ENCODE data around the gene PTPRT.

Gene PTPRT

DNA sequence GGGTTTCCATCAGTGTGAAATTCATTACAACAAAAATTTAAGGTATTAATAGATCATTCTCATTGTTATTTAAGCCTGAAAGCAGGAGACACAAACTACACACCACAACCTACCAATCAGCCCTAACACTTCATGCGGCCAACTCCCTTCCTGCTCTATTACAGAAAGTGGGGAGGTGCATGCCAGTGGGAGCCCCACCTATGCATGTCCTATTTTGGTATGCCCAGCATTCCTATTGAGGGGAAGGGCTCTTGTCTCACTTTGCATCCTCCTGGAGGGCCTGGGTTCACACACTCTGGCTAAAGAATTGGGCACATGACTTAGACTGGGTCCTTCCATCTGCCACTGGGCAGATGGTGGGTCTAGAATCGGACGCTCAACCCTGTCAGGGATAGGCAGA is 450.0 kb downstream of the PTPRT start:
- no peak overlapping the region for H3K4me3 ChIP-seq (ENCODE audit: low read depth, low read length)
- TF ChIP-seq MAX (IDR thresholded peaks at IDR 0.05; ENCODE audit: low read depth, low read length): no peak
- no peak for TF ChIP-seq POLR2A (IDR thresholded peaks at IDR 0.05; ENCODE audit: extremely low read depth, insufficient read length)
- TF ChIP-seq, protein P1, sequence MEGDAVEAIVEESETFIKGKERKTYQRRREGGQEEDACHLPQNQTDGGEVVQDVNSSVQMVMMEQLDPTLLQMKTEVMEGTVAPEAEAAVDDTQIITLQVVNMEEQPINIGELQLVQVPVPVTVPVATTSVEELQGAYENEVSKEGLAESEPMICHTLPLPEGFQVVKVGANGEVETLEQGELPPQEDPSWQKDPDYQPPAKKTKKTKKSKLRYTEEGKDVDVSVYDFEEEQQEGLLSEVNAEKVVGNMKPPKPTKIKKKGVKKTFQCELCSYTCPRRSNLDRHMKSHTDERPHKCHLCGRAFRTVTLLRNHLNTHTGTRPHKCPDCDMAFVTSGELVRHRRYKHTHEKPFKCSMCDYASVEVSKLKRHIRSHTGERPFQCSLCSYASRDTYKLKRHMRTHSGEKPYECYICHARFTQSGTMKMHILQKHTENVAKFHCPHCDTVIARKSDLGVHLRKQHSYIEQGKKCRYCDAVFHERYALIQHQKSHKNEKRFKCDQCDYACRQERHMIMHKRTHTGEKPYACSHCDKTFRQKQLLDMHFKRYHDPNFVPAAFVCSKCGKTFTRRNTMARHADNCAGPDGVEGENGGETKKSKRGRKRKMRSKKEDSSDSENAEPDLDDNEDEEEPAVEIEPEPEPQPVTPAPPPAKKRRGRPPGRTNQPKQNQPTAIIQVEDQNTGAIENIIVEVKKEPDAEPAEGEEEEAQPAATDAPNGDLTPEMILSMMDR (IDR thresholded peaks at IDR 0.05; ENCODE audit: low read depth, low read length): no peak
- no peak for DNase-seq (ENCODE audit: low read depth)

DNA sequence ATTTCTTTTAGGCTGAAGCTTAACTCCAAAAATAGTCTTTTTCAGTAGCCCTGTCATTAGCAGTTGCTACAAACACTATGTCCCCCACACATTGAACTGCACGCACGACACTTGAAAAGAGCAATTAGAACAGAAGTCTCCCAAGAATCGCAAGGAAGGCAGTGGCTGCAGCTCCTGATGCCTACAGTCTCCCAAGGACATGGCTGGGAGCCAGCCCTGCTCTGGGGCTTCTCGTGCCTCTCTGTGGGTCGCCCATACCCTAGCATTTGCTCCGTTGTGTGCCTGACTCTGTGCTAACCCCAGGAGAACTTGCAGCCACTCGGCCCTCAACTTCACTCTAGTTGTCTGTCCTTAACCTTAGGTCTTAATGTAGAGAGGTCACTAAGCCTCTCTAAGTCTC is 454.2 kb downstream of the PTPRT start:
- no peak for DNase-seq (ENCODE audit: low read depth)
- no peak overlapping the region for H3K4me3 ChIP-seq (ENCODE audit: low read depth, low read length)
- no peak for TF ChIP-seq MYC (IDR thresholded peaks at IDR 0.05; ENCODE audit: low read depth, low read length)
- no peak for TF ChIP-seq MAX (IDR thresholded peaks at IDR 0.05; ENCODE audit: low read depth, low read length)
- no peak for TF ChIP-seq POLR2A (IDR thresholded peaks at IDR 0.05; ENCODE audit: extremely low read depth, insufficient read length)
- TF ChIP-seq, protein P1 (IDR thresholded peaks at IDR 0.05; ENCODE audit: low read depth, low read length): no peak

DNA sequence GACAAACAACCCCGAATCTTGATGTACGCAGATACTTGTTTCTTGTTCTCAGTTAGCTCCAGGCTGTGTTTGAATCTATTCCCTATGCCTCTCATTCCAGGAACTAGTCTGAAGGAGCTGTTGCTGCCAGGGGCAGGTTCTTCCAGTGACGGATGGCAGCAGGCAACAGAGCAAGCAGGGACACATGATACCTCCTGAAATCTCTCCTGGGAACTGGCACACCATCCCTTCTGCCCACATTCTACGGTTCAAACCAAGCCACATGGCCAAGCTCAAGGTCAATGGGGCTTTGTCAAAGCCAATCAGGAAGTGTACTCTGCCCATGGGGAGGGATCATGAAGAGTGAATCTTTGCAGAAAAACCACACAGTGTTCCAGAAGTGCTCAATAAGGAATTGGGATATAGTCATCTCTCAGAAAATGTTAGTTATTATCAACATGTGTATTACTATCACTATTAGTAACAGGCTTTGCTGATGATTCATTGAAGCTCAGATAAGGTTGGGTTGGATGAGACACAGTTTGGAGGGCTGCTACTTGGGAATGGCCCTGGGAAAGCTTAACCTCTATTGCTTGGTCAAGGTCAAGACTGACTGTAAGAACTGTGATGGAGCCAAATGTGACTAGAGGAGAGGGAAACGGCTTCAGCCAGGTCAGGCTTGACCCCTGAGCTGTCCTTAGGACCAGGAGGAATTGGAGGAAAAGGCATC is 454.9 kb downstream of the PTPRT start:
- H3K4me3 ChIP-seq (ENCODE audit: low read depth, low read length): no peak overlapping the region
- DNase-seq (ENCODE audit: low read depth): no peak
- no peak for TF ChIP-seq MYC (IDR thresholded peaks at IDR 0.05; ENCODE audit: low read depth, low read length)
- TF ChIP-seq, protein P1 (IDR thresholded peaks at IDR 0.05; ENCODE audit: low read depth, low read length): no peak
- TF ChIP-seq POLR2A (IDR thresholded peaks at IDR 0.05; ENCODE audit: extremely low read depth, insufficient read length): no peak

DNA sequence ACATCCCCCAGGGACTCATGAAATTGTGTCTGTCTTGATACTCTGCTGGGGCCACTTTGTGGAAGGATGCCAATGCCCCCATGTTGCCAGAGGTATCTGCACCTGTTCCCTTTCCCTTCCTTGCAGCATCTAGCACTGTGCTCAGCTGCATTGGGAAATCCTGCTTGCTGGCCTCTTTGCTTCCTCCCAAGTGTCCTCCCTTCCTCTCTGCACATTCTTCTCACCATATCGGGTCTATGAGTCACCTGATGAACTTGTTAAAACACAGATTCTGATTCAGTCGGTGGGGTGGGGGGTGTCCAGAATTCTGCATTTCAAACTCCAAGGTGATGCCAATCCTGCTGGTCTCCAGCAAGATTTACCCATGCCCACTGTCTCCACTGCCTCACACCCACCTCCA is 467.8 kb downstream of the PTPRT start:
- peak; percentile 13 for DNase-seq (ENCODE audit: low read depth)

GRCh38 chr20:42714298-42715141 is 475.2 kb downstream of the PTPRT start:
- DNase-seq (ENCODE audit: low read depth): no peak
- H3K4me3 ChIP-seq (ENCODE audit: low read depth, low read length): no peak overlapping the region
- TF ChIP-seq, protein P1 (IDR thresholded peaks at IDR 0.05; ENCODE audit: low read depth, low read length): no peak
- TF ChIP-seq MYC (IDR thresholded peaks at IDR 0.05; ENCODE audit: low read depth, low read length) (no peak), MAX (IDR thresholded peaks at IDR 0.05; ENCODE audit: low read depth, low read length) (no peak), POLR2A (IDR thresholded peaks at IDR 0.05; ENCODE audit: extremely low read depth, insufficient read length) (no peak)

More for the DNA sequence above, 467.8 kb downstream of the PTPRT start:
- H3K4me3 ChIP-seq (ENCODE audit: low read depth, low read length): no peak overlapping the region
- TF ChIP-seq, protein P1 (IDR thresholded peaks at IDR 0.05; ENCODE audit: low read depth, low read length): no peak
- TF ChIP-seq MAX (IDR thresholded peaks at IDR 0.05; ENCODE audit: low read depth, low read length) (no peak), POLR2A (IDR thresholded peaks at IDR 0.05; ENCODE audit: extremely low read depth, insufficient read length) (no peak), MYC (IDR thresholded peaks at IDR 0.05; ENCODE audit: low read depth, low read length) (no peak)

All from NB4 (cell line).